Spleen (tissue), 7 donors: ENCODE data around the gene KCP.

ENCODE experiments used
- CTCF ChIP-seq, 11 experiments: fragments of 200-600 bp in 7 of 11; fragments of 450-650 bp in 4 of 11; sonication (generic) in 4 of 11; IDR thresholded peaks in 8 of 11; conservative IDR thresholded peaks in 3 of 11; 1 replicate in 7 of 11; 2 replicates in 4 of 11; pipeline versions ENCODE4 v1.4.0 to v1.8.0; 2016 to 2021; ENCODE audit warnings: antibody characterized with exemption in 11 of 11, inconsistent platforms in 4 of 11, mild to moderate bottlenecking in 1 of 11
- POLR2A ChIP-seq, 3 donors: fragments of 450-650 bp; IDR thresholded peaks; one replicate each; pipeline ENCODE4 v1.5.1; 2017; ENCODE audit warnings: antibody characterized with exemption in 3 of 3, mild to moderate bottlenecking in 1 of 3
- donor health status: DM: no; HTN: no; CAD: no; lungs with moderate emphysema.
- donor health status: DM: no; HTN: no; CAD: no.
- donor health status: DM: no; HTN: no; CAD: no.

- no peak for TF ChIP-seq POLR2A (IDR thresholded peaks at IDR 0.05)
- no peak for TF ChIP-seq CTCF (IDR thresholded peaks at IDR 0.05 in 8 of 11, conservative IDR thresholded peaks at IDR 0.05 in 3 of 11)
Observed at GRCh38 chr7:128893251-128894100, 17.0 kb downstream of the KCP start.
